Breast epithelium (tissue), 4 donors: Measurements from ENCODE around the gene HSD11B2. TPM values are rescaled to one million over a fixed set of nuclear protein-coding genes. Genes with fewer than 3 reads are reported as not detected.

Experiments
- DNase-seq, 2 donors: peaks; one replicate each; pipeline ENCODE4 v3.0.0-alpha.2; 2019; ENCODE audit warnings: low spot score in 2 of 2
- H3K27ac ChIP-seq, 2 donors: fragments of 200-600 bp; sonication (generic) in 1 of 2; one replicate each; pipeline ENCODE4 v1.5.1; 2016 to 2019; ENCODE audit warnings: mild to moderate bottlenecking in 1 of 2
- H3K27me3 ChIP-seq, 2 donors: fragments of 200-600 bp; sonication (generic) in 1 of 2; one replicate each; pipeline versions ENCODE4 v1.5.1 to v1.6.0; 2017 to 2019; ENCODE audit warnings: control low read depth in 1 of 2, mild to moderate bottlenecking in 1 of 2
- H3K36me3 ChIP-seq: fragments of 200-600 bp; one replicate; pipeline ENCODE4 v1.5.1; 2019
- H3K4me1 ChIP-seq, 2 donors: fragments of 200-600 bp; sonication (generic); one replicate each; pipeline ENCODE4 v1.5.1; 2016 to 2019; ENCODE audit warnings: control low read depth in 1 of 2
- H3K4me3 ChIP-seq, 3 donors: fragments of 200-600 bp; sonication (generic); 1 replicate in 2 of 3; 2 replicates in 1 of 3; pipeline ENCODE4 v1.5.1; 2016 to 2019; ENCODE audit warnings: mild to moderate bottlenecking in 3 of 3, moderate library complexity in 2 of 3
- H3K9me3 ChIP-seq, 2 donors: fragments of 200-600 bp; sonication (generic) in 1 of 2; one replicate each; pipeline ENCODE4 v1.5.1; 2016 to 2019; ENCODE audit warnings: control low read depth in 1 of 2
- POLR2A ChIP-seq: fragments of 450-650 bp; IDR thresholded peaks from one replicate; pipeline ENCODE4 v1.6.1; 2016; ENCODE audit warnings: antibody characterized with exemption, mild to moderate bottlenecking, moderate library complexity
- POLR2AphosphoS5 ChIP-seq, 3 donors: sonication (generic); formaldehyde crosslinking; IDR thresholded peaks; one replicate each; pipeline ENCODE4 v1.6.1; 2017; ENCODE audit warnings: antibody characterized with exemption in 3 of 3
- intact Hi-C: fragments of 100-400 bp; cut with DNase I; formaldehyde crosslinking; loops from one replicate; pipeline ENCODE4 v1.15.1; 2023; ENCODE audit warnings: low total_unique reads
- total RNA-seq, 3 donors: library from RNA; depleted of rRNA; stranded (reverse); fragments of >200 nt; gene quantifications; one replicate each; pipeline ENCODE4 v1.1.0, GENCODE V29; 2016
- TF ChIP-seq, protein P1 (sequence below), 3 donors: fragments of 450-650 bp; IDR thresholded peaks; one replicate each; pipeline ENCODE4 v1.5.1; 2016 to 2017; ENCODE audit warnings: antibody characterized with exemption in 3 of 3, mild to moderate bottlenecking in 3 of 3, moderate library complexity in 3 of 3

HSD11B2 gene
- total RNA-seq, 3 donors from 2014 or later, result 0.32 to 66.9 (median 10.2) TPM

DNA sequence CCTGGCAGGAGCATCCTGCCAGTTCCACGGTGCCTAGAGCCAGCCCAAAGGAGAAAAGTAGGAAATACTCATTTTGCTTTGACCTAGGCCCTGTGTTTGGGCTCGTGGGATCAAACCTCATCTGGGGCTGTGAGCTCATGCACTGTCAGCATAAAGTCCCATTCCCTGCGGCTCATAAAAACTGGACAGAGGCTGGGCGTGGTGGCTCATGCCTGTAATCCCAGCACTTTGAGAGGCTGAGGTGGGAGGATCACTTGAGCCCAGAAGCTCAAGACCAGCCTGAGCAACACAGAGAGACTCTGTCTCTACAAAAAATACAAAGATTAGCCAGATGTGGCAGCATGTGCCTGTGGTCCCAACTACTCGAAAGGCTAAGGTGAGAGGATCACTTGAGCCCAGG is 32.1 kb downstream of the HSD11B2 start:
- DNase-seq, result no peak
- H3K27me3 ChIP-seq, result no peaks in the 10 kb centered on the region
- TF ChIP-seq POLR2AphosphoS5 (IDR thresholded peaks at IDR 0.05) (no peak), POLR2A (no peak)
- TF ChIP-seq, protein P1, sequence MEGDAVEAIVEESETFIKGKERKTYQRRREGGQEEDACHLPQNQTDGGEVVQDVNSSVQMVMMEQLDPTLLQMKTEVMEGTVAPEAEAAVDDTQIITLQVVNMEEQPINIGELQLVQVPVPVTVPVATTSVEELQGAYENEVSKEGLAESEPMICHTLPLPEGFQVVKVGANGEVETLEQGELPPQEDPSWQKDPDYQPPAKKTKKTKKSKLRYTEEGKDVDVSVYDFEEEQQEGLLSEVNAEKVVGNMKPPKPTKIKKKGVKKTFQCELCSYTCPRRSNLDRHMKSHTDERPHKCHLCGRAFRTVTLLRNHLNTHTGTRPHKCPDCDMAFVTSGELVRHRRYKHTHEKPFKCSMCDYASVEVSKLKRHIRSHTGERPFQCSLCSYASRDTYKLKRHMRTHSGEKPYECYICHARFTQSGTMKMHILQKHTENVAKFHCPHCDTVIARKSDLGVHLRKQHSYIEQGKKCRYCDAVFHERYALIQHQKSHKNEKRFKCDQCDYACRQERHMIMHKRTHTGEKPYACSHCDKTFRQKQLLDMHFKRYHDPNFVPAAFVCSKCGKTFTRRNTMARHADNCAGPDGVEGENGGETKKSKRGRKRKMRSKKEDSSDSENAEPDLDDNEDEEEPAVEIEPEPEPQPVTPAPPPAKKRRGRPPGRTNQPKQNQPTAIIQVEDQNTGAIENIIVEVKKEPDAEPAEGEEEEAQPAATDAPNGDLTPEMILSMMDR (IDR thresholded peaks at IDR 0.05), result no peak
- no peaks in the 10 kb centered on the region for H3K36me3 ChIP-seq
- H3K9me3 ChIP-seq, result no peaks in the 10 kb centered on the region
- intact Hi-C loops, result no loop called here
- peak overlapping the region; percentile 40 to 94 for H3K27ac ChIP-seq
- no peak overlapping the region for H3K4me3 ChIP-seq
- peaks cover 35 to 65% of the 10 kb centered on the region in 2 donors for H3K4me1 ChIP-seq

DNA sequence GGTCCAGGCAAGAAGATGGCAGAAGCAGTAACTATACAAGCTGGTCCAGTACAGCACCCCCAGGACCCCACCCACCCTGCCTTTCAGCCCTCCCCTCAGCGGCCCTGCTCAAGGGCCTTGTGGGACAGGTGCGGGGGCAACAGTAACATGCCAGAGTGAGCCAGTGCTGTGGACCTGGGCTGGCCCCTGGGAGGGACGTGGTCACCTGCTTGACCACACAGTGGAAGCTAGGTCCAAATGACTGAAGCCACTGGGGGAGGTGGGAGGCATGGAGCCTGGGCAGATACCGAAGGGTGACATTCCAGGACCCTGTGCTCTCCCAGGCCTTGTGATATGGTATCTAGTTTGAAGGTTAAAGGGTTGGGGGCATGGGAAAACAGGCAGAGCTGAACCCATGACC is 32.8 kb downstream of the HSD11B2 start:
- intact Hi-C loops, result no loop called here

DNA sequence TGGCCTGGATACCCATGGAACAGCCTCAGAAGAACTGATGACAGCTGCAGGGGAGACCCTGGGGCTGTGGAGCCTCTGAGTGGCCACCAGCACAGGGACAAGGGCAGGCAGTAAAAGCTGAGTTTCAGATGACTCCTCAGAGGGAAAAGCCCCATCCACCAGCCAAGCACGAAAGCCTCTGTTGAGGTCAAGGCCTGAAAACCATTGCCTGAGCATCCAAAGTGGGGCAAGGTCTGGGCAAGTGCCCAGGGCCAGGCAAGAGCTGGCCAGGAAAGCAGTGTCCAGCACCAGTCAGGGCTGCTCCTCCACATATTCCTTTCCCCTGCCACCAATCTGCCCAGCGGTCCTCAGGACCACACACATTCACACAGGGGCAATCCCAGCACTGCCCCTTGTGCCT is 33.6 kb downstream of the HSD11B2 start:
- Histone ChIP-seq H3K27ac (peak overlapping the region in 1 of 2 donors; percentile 94), H3K4me3 (no peak overlapping the region), H3K27me3 (no peaks in the 10 kb centered on the region), H3K9me3 (no peaks in the 10 kb centered on the region), H3K36me3 (no peaks in the 10 kb centered on the region), H3K4me1 (peaks cover 25 to 50% of the 10 kb centered on the region in 2 donors)
- intact Hi-C loops, result no loop called here
- no peak for TF ChIP-seq POLR2A
- no peak for TF ChIP-seq POLR2AphosphoS5 (IDR thresholded peaks at IDR 0.05)
- TF ChIP-seq, protein P1 (IDR thresholded peaks at IDR 0.05), result no peak
- no peak for DNase-seq

More for the DNA sequence above, 32.8 kb downstream of the HSD11B2 start:
- TF ChIP-seq, protein P1 (IDR thresholded peaks at IDR 0.05), result no peak
- TF ChIP-seq POLR2AphosphoS5 (IDR thresholded peaks at IDR 0.05) (no peak), POLR2A (no peak)
- DNase-seq, result no peak
- H3K27me3 ChIP-seq, result no peaks in the 10 kb centered on the region
- H3K4me3 ChIP-seq, result no peak overlapping the region
- H3K9me3 ChIP-seq, result no peaks in the 10 kb centered on the region
- H3K4me1 ChIP-seq, result peaks cover 34 to 58% of the 10 kb centered on the region in 2 donors
- H3K27ac ChIP-seq, result peak overlapping the region in 1 of 2 donors; percentile 94
- no peaks in the 10 kb centered on the region for H3K36me3 ChIP-seq

DNA sequence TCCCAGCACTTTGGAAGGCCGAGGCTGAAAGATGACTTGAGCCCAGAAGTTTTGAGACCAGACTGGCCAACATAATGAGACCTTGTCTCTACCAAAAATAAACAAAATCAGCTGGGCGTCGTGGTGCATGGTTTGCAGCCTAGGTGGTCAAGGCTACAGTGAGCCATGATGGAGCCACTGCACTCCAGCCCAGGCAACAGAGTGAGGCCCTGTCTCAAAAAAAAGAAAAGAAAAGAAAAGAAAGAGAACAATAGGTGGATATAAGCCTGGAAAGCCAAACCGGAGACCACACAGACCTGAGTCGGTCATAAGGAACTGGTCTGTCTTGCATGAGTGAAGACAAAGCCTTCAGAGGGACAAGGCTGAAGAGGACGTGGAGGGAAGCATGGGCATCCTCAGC is 35.7 kb downstream of the HSD11B2 start:
- H3K4me3 ChIP-seq, result no peak overlapping the region
- DNase-seq, result no peak
- TF ChIP-seq POLR2A, result no peak
- H3K27ac ChIP-seq, result no peak overlapping the region
- no peaks in the 10 kb centered on the region for H3K36me3 ChIP-seq
- no peaks in the 10 kb centered on the region for H3K9me3 ChIP-seq
- H3K4me1 ChIP-seq, result peaks cover 6 to 39% of the 10 kb centered on the region in 2 donors
- H3K27me3 ChIP-seq, result no peaks in the 10 kb centered on the region
- intact Hi-C loops, result no loop called here

DNA sequence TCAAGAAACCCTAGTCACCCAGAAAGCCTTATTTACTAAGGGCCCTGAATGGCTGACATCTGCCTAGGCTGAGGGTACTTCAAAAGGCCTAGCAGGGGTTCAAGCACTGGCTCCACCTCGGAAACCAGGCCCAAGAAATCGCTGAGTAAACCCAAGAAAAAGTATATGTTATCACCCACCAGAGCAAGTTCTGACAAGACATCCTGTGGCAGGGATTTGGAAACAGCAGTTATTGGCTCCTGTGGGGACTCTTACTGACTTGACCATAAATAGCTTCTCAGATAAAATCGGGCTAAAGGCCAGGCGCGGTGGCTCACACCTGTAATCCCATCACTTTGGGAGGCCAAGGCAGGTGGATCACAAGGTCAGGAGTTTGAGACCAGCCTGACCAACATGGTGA is 37.8 kb downstream of the HSD11B2 start:
- no peak for TF ChIP-seq POLR2AphosphoS5 (IDR thresholded peaks at IDR 0.05)
- TF ChIP-seq POLR2A, result no peak
- TF ChIP-seq, protein P1 (IDR thresholded peaks at IDR 0.05), result no peak
- Histone ChIP-seq H3K27me3 (no peaks in the 10 kb centered on the region), H3K27ac (no peak overlapping the region), H3K4me1 (peaks cover 0 to 18% of the 10 kb centered on the region in 2 donors), H3K9me3 (no peaks in the 10 kb centered on the region), H3K4me3 (no peak overlapping the region), H3K36me3 (no peaks in the 10 kb centered on the region)
- intact Hi-C loops, result no loop called here
- no peak for DNase-seq

DNA sequence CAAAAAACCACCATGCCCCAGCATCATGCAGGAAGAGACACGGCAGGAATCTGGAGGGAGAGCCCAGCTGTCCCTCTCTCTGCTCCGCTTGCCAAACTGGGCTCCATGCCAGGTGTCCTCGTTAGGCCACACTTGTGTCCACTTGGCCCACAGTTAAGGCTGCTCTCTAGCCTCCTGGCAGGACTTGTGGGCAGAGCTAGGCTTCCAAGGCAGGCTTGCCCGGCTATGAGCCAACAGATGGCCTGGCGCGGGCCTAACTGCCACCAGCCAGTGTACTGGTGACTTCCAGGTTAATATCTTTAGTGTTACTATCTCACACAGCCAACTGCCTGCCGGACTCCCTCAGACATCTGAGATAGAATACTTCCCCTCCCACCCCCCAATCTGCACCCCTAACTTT is 39.4 kb downstream of the HSD11B2 start:
- Histone ChIP-seq H3K27ac (peak overlapping the region; percentile 40 to 78), H3K27me3 (no peaks in the 10 kb centered on the region), H3K4me1 (peaks cover 0 to 15% of the 10 kb centered on the region in 2 donors), H3K36me3 (no peaks in the 10 kb centered on the region), H3K9me3 (no peaks in the 10 kb centered on the region), H3K4me3 (no peak overlapping the region)
- peak in 1 of 3 donors; percentile 24 for TF ChIP-seq POLR2AphosphoS5 (IDR thresholded peaks at IDR 0.05)
- TF ChIP-seq, protein P1 (IDR thresholded peaks at IDR 0.05), result no peak
- DNase-seq, result peak; percentile 73 to 88
- intact Hi-C loops, result no loop called here
